ENCODE measurements around the gene OAS2. TPM values are rescaled to one million over a fixed set of nuclear protein-coding genes. Genes with fewer than 3 reads are reported as not detected.
"Not testable (repeated sequence)": the region's sequence is repeated elsewhere in the genome, so short reads cannot be mapped to it uniquely, and the experiment has no call there.

The OAS2 gene
- polyA plus RNA-seq, 1 donor from 2014 or later: not detected

- H3K4me3 ChIP-seq (ENCODE audit: low read length): no peak overlapping the region
Measured at GRCh38 chr12:112950701-112951100, 27.6 kb upstream of the OAS2 start.

GRCh38 chr12:112957125-112957524 lies 21.2 kb upstream of the OAS2 start:
- H3K36me3 ChIP-seq (ENCODE audit: insufficient read depth, low read length); H4K20me1 ChIP-seq (ENCODE audit: insufficient read depth); H3K4me3 ChIP-seq (ENCODE audit: low read length); H3K27me3 ChIP-seq (ENCODE audit: insufficient read depth, low read depth, low read length); H3F3A ChIP-seq (ENCODE audit: insufficient read depth, low read length, poor library complexity, severe bottlenecking); H3K79me2 ChIP-seq (replicated peaks; ENCODE audit: insufficient read depth, low read length); H3K9me2 ChIP-seq (ENCODE audit: insufficient read depth, low read length); H3K9me3 ChIP-seq (ENCODE audit: low read length); H3K27ac ChIP-seq (ENCODE audit: low read length); H2AFZ ChIP-seq (ENCODE audit: low read depth, low read length); H3K4me2 ChIP-seq (ENCODE audit: low read length); H3K9ac ChIP-seq (ENCODE audit: low read length): not testable (repeated sequence)

More at GRCh38 chr12:112950701-112951100, 27.6 kb upstream of the OAS2 start:
- Histone ChIP-seq H3K36me3 (ENCODE audit: insufficient read depth, low read length) (no peaks in the 10 kb centered on the region), H3K4me2 (ENCODE audit: low read length) (no peak overlapping the region), H3K27me3 (ENCODE audit: insufficient read depth, low read depth, low read length) (no peaks in the 10 kb centered on the region), H3K9ac (ENCODE audit: low read length) (no peak overlapping the region), H3K9me2 (ENCODE audit: insufficient read depth, low read length) (no peaks in the 10 kb centered on the region), H3F3A (ENCODE audit: insufficient read depth, low read length, poor library complexity, severe bottlenecking) (no peaks in the 10 kb centered on the region), H3K79me2 (replicated peaks; ENCODE audit: insufficient read depth, low read length) (no peaks in the 10 kb centered on the region), H3K9me3 (ENCODE audit: low read length) (no peaks in the 10 kb centered on the region), H4K20me1 (ENCODE audit: insufficient read depth) (no peaks in the 10 kb centered on the region), H3K27ac (ENCODE audit: low read length) (no peak overlapping the region), H2AFZ (ENCODE audit: low read depth, low read length) (no peak overlapping the region)
- TF ChIP-seq REST (IDR thresholded peaks at IDR 0.05; ENCODE audit: borderline replicate concordance): no peak
- TF ChIP-seq SMC3 (conservative IDR thresholded peaks at IDR 0.05; ENCODE audit: poor library complexity): no peak
- TF ChIP-seq TAF1 (IDR thresholded peaks at IDR 0.05; ENCODE audit: low read depth): no peak
- no peak for TF ChIP-seq EP300 (conservative IDR thresholded peaks at IDR 0.05; ENCODE audit: poor library complexity, severe bottlenecking)
- TF ChIP-seq MXI1 (conservative IDR thresholded peaks at IDR 0.05; ENCODE audit: poor library complexity, severe bottlenecking): no peak
- TF ChIP-seq EZH2 (IDR thresholded peaks at IDR 0.05; ENCODE audit: borderline replicate concordance, insufficient read depth, low read length, poor library complexity, severe bottlenecking): no peak
- TF ChIP-seq RAD21 (conservative IDR thresholded peaks at IDR 0.05): no peak
- TF ChIP-seq, protein P1, sequence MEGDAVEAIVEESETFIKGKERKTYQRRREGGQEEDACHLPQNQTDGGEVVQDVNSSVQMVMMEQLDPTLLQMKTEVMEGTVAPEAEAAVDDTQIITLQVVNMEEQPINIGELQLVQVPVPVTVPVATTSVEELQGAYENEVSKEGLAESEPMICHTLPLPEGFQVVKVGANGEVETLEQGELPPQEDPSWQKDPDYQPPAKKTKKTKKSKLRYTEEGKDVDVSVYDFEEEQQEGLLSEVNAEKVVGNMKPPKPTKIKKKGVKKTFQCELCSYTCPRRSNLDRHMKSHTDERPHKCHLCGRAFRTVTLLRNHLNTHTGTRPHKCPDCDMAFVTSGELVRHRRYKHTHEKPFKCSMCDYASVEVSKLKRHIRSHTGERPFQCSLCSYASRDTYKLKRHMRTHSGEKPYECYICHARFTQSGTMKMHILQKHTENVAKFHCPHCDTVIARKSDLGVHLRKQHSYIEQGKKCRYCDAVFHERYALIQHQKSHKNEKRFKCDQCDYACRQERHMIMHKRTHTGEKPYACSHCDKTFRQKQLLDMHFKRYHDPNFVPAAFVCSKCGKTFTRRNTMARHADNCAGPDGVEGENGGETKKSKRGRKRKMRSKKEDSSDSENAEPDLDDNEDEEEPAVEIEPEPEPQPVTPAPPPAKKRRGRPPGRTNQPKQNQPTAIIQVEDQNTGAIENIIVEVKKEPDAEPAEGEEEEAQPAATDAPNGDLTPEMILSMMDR (IDR thresholded peaks at IDR 0.05; ENCODE audit: poor library complexity, severe bottlenecking): no peak
- TF ChIP-seq POLR2AphosphoS5 (IDR thresholded peaks at IDR 0.05): no peak

DNA sequence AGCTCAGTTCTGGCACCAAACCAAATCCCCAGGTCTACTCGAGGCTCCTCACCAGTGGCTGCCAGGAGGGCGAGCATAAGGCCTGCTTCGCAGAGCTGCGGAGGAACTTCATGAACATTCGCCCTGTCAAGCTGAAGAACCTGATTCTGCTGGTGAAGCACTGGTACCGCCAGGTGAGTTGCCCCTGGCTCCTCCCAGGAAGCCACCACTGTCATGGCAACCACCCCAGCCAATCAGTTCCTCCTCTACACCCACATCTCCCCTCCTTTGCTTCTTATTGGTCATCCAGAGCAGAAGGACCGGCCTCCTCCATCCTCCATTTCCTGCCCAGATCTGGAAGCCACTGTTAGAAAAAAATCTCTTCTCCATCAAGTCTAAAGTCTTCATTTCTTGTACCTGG lies 17.2 kb upstream of the OAS2 start:
- Histone ChIP-seq H3K9ac (ENCODE audit: low read length) (no peak overlapping the region), H3K27ac (ENCODE audit: low read length) (no peak overlapping the region), H3K27me3 (ENCODE audit: insufficient read depth, low read depth, low read length) (no peaks in the 10 kb centered on the region), H2AFZ (ENCODE audit: low read depth, low read length) (no peak overlapping the region), H3F3A (ENCODE audit: insufficient read depth, low read length, poor library complexity, severe bottlenecking) (no peaks in the 10 kb centered on the region), H3K4me2 (ENCODE audit: low read length) (no peak overlapping the region), H3K4me3 (ENCODE audit: low read length) (no peak overlapping the region), H3K9me2 (ENCODE audit: insufficient read depth, low read length) (no peaks in the 10 kb centered on the region), H3K9me3 (ENCODE audit: low read length) (no peaks in the 10 kb centered on the region), H3K79me2 (replicated peaks; ENCODE audit: insufficient read depth, low read length) (no peaks in the 10 kb centered on the region), H3K36me3 (ENCODE audit: insufficient read depth, low read length) (no peaks in the 10 kb centered on the region), H4K20me1 (ENCODE audit: insufficient read depth) (no peaks in the 10 kb centered on the region)
- TF ChIP-seq SMC3 (conservative IDR thresholded peaks at IDR 0.05; ENCODE audit: poor library complexity) (no peak), REST (IDR thresholded peaks at IDR 0.05; ENCODE audit: borderline replicate concordance) (no peak), MXI1 (conservative IDR thresholded peaks at IDR 0.05; ENCODE audit: poor library complexity, severe bottlenecking) (no peak), RAD21 (conservative IDR thresholded peaks at IDR 0.05) (no peak), POLR2AphosphoS5 (IDR thresholded peaks at IDR 0.05) (no peak), TAF1 (IDR thresholded peaks at IDR 0.05; ENCODE audit: low read depth) (no peak), EZH2 (IDR thresholded peaks at IDR 0.05; ENCODE audit: borderline replicate concordance, insufficient read depth, low read length, poor library complexity, severe bottlenecking) (no peak), EP300 (conservative IDR thresholded peaks at IDR 0.05; ENCODE audit: poor library complexity, severe bottlenecking) (no peak)
- TF ChIP-seq, protein P1 (IDR thresholded peaks at IDR 0.05; ENCODE audit: poor library complexity, severe bottlenecking): no peak

Measured in neural cell (in vitro differentiated cells).